NCI-H1417 (cell line): ENCODE measurements around the gene SLX4IP.
"Not testable (repeated sequence)": the region's sequence is repeated elsewhere in the genome, so short reads cannot be mapped to it uniquely, and the experiment has no call there.

Experiments used
- DNase-seq, 3 experiments: peaks; one replicate each; lab custom pipeline; 2025; lab: John Stamatoyannopoulos, UW

Gene SLX4IP

GRCh38 chr20:10603971-10604864, 169.1 kb downstream of the SLX4IP start:
- no peak for DNase-seq

- no peak for DNase-seq
These were observed 169.8 kb downstream of the SLX4IP start for GRCh38 chr20:10604865-10605440.

GRCh38 chr20:10605547-10606195, 170.6 kb downstream of the SLX4IP start:
- no peak for DNase-seq

- DNase-seq, result no peak
These were observed 174.2 kb downstream of the SLX4IP start for GRCh38 chr20:10609276-10609675.

- DNase-seq, result no peak
These were observed 174.7 kb downstream of the SLX4IP start for GRCh38 chr20:10609770-10610169.

GRCh38 chr20:10610251-10610650, 175.1 kb downstream of the SLX4IP start:
- no peak for DNase-seq

- DNase-seq, result peak in 2 of 3 experiments; percentile 38 to 47
These were observed 176.3 kb downstream of the SLX4IP start for GRCh38 chr20:10611357-10611756.

GRCh38 chr20:10613426-10613825, 178.3 kb downstream of the SLX4IP start:
- not testable (repeated sequence) for DNase-seq

- no peak for DNase-seq
These were observed 178.8 kb downstream of the SLX4IP start for GRCh38 chr20:10613911-10614310.

- DNase-seq, result no peak
These were observed 181.1 kb downstream of the SLX4IP start for GRCh38 chr20:10616212-10616611.

GRCh38 chr20:10617549-10618133, 182.5 kb downstream of the SLX4IP start:
- not testable (repeated sequence) for DNase-seq

GRCh38 chr20:10618611-10619245, 183.6 kb downstream of the SLX4IP start:
- DNase-seq, result no peak

GRCh38 chr20:10619427-10619826, 184.3 kb downstream of the SLX4IP start:
- DNase-seq, result peak in 2 of 3 experiments; percentile 17 to 43

- no peak for DNase-seq
These were observed 186.0 kb downstream of the SLX4IP start for GRCh38 chr20:10621149-10621548.

GRCh38 chr20:10622657-10623418, 187.7 kb downstream of the SLX4IP start:
- DNase-seq, result no peak

- no peak for DNase-seq
These were observed 190.5 kb downstream of the SLX4IP start for GRCh38 chr20:10625641-10626040.

GRCh38 chr20:10626896-10627295, 191.8 kb downstream of the SLX4IP start:
- no peak for DNase-seq

- no peak for DNase-seq
These were observed 195.0 kb downstream of the SLX4IP start for GRCh38 chr20:10629946-10630650.

- no peak for DNase-seq
These were observed 196.0 kb downstream of the SLX4IP start for GRCh38 chr20:10631126-10631525.

GRCh38 chr20:10632721-10633509, 197.8 kb downstream of the SLX4IP start:
- DNase-seq, result no peak
